Stimulated activated CD8-positive, alpha-beta memory T cell treated with anti-CD3 and anti-CD28 coated beads, Interleukin-7, amount 100 ng/mL, for 48 hours (primary cell): ENCODE data around the gene TSFM.
"Not testable (repeated sequence)": the region's sequence is repeated elsewhere in the genome, so short reads cannot be mapped to it uniquely, and the experiment has no call there.

Experiments
- DNase-seq, 2 donors: peaks; one replicate each; pipeline ENCODE4 v3.0.0-alpha.2; 2020; ENCODE audit warnings: low read depth in 1 of 2; ENCODE audit errors: extremely low read depth in 1 of 2

TSFM gene

DNA sequence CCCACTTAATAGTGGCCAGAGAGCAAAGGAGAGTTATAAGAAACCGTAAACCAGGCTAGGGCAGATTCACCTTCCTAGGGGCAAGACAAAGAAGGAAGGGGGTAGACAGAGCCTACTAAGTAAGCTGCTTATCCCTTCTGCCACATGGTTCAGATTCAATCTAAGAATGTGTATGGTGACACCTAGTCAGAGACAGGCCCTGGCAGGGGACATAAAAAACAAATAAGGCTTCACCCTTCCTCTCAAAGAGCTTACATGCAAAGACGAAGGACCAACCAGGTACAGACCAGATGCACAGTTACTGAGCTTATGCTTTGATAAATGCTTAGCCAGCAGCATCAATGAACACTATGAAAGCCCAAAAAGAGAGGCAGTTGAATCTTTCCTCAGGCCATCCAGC lies 20.1 kb upstream of the TSFM start:
- DNase-seq, result no peak

DNA sequence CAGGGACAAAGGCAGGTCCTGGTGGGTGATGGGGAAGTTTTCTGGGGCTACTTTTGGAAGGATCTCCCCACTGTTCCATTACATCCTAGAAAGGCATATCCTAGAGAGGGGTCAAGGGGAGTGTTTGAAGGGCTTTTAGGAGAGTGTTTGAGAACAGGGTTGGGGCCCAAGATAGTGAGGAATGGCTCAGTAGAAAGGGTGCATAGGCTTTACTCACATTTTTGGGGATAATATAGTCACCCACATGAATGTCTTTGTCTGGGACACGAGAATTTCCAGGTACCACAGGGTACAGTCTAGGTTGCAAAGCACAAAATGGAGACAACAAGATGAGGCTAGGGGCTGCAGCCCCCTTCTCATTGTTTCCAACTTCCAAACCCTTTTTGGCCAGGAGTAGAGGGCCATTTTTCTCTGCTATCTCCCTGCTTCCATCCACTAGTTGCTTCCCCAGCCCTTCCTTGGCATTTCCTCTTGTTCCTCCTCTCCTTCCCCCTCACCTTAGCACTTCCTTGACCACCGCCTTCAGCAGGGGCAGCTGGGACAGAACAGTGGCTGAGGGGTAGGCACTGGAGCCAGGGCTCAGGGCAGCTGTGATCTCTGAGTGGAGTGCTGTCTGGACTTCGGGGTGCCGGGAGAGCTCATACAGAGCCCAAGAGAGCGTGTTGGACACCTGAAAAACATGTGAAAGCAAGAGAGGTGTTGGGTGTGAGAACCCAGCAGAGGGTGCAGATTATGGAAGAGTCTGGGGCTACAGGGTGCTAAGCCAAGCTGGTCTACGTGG lies 18.5 kb upstream of the TSFM start:
- DNase-seq, result no peak

DNA sequence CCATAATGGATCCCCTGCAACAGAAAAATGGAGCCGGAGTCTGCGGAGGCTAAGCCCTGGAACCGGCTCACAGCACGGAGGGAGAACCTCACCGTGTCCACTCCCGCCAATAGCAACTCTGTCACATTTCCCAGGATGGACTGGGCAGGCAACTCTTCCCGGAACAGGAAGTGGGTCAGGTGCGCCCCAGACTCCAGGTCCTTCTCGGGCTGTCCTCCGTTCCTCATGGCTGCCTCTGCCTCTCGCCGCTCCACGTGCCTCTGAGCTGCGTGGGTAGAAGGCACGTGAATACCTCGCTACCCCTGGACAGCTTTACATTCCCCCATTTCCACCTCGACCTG lies 18.0 kb upstream of the TSFM start:
- DNase-seq, result no peak

DNA sequence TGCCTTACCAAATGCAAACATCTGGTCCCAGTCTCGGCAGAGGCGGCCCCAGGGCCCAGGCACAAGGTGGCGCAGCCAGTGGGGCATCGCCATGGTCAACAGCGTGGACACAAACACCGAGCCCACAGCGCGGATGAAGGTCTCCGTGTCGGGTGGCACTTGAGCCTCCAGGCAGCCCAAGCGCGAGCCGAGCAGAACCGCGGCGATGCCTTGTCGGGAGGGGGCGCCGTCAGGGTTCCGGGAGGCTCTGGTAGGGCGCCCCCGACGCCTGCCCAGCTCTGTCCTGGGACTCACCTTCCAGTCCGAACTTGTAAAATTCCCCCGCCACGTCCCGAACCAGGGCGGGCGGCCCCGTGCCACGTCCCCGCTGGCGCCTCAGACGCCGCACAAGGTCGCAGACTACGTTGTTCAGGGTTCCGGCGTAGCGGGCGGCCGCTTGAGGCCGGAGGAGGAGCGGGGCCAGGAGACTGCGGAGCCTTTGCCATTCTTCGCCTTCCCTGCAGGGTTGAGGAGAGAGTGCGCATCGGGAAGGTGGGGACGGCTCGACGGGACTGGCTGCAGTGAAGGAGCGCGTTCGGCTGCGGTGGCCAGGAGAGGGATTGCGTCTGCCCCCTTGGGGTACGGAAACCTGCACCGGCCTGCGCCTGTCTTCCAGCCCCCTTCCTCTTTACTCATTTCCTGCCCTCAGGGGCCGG lies 17.4 kb upstream of the TSFM start:
- no peak for DNase-seq

DNA sequence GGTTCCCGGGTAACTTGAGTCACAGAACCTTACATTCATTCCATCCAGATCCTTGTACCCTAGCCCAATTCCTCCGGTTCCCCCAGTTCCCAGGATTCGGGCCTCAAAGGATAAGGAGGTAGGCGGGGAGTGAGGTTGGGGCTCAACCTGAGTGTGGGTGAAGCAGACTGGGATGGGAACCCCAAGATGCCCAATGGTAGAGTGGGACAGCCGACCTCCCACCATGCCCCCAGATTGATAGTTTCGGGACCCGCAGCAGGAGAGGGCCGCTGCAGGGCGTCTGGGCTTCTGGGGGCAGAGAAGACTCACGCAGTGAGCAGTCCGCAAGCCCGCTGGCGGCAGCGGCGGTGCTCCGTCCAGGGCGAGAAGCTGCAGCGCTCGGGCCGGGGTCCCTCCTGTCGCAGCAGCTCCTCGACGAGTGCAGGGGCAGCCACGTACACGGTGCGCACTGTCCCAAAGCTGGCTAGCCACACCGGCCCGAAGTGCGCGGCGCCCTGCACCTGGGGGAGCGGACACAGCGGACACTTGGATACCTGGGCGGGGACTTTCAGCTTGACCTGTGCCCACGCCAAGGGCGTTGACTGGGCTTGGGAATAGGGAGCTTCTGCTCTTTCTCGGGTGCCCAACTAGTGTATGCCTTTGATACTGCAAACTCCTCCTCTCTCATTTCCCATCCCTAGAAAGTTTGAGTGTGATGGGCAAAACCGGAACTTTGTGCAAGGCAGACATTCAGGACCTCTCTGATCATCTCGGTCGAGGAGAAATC lies 16.7 kb upstream of the TSFM start:
- DNase-seq, result no peak

DNA sequence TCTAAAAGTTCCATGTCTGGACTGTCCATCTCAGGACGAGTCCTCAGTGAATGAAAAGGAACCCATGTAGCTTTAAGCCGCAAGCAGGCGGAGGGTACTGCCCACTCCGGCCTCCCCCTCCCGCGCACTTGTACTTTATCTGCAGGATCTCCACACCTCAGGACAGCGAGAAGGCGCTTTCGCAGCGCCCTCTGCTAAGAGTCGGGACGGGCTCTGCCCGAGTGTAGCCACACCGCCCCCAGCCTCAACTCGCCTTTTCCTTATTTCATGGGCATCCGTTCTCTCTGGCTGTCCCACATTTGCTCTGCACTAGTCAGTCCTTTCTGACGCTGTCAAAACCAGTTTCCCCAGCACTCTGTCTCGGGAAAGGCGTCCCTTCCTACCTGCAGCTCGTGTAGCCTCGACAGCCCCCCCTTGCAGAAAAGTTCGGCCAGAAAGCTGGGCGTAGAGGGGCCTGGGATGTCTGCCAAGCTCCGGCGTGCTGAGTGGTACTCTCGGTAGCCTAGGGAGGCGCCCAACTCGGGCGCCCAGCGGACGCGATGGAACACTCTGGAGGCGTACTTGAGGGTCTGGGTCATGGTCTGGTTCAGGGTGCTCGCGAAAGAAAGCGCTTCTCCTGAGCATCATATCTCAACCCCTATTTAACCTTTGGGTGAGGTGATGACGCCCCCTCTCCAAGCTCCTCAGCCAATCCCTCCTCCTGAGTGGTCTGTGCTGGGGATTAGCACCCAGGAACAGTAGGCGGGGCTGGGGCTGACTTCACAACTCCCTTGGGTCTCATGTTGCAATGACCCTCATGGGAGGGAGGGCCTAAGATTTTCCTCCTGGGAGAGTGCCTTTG lies 15.9 kb upstream of the TSFM start, which contains the start of gene CYP27B1:
TSS of gene CYP27B1 (minus strand) at position 615 of the 841 bp plus-strand sequence. CDS start at position 578, 37 bp downstream.
- no peak for DNase-seq

DNA sequence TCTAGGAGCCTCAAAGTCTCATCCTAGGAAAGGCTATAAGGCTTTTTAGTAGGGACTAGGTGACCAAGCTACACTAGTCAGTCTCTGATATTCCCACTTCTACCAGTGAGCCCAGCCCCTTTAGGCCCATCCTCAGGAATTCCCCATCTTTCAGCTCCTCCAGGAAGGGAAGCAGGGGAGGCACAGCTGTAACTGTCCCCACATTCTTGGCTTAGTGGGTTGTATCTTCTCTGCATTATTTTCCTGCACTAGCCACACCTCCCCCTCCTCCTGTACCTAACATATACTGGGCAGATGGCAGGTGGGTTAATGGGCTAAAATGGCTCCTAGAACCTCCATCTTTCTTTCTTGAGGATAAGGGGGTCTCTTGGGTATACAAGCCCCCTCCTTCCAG lies 15.3 kb upstream of the TSFM start:
- DNase-seq, result no peak

DNA sequence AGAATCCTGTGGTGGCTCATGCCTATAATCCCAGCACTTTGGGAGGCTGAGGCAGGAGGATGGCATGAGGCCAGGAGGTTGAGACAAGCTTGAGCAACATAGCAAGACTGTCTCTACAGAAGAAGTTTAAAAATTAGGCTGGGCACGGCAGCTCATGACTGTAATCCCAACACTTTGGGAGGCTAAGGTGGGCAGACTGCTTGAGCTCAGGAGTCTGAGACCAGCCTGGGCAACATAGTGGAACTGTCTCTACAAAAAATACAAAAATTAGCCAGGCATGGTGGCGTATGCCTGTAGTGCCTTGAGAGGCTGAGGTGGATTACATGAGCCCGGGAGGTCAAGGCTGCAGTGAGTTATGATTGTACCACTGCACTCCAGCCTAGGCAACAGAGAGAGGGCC lies 14.7 kb upstream of the TSFM start:
- DNase-seq, result no peak

DNA sequence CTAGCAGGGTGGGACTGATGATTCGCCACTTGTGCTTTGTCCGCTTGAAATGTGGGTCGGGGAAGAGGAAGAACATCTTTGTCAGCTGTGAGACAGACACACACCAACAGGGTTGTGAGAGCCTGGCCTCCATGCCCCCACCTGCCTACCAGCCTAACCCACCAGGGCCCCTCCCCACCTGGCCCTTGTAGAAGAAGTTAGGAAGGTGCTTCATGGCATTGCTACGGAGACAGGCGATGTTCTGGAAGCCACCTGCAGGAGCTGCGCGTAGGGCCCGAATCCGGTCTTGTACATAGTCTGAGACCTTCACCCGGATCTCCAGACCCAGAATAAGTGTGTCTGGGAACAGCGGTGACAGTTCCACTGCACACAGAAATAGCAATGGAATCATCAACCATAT lies 13.0 kb upstream of the TSFM start:
- no peak for DNase-seq

DNA sequence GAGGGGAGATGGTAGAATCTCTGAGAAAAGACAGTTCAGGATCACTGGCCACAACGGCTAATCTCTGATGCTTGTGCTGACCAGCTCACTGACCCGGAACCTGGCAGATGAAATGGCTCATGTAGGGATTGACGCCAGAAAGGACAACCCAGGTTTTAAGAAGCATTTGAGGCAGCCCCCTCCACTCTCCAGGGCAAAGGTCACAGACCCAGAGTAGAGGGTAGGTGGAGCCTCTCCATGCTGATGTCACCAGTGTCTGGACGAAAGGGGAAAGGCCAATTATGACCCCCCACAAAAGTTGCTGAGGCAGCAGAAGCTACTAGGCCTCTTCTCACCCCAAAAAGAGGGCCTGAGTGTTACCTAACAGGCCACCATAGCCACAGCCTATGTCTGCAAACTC lies 11.9 kb upstream of the TSFM start:
- no peak for DNase-seq

DNA sequence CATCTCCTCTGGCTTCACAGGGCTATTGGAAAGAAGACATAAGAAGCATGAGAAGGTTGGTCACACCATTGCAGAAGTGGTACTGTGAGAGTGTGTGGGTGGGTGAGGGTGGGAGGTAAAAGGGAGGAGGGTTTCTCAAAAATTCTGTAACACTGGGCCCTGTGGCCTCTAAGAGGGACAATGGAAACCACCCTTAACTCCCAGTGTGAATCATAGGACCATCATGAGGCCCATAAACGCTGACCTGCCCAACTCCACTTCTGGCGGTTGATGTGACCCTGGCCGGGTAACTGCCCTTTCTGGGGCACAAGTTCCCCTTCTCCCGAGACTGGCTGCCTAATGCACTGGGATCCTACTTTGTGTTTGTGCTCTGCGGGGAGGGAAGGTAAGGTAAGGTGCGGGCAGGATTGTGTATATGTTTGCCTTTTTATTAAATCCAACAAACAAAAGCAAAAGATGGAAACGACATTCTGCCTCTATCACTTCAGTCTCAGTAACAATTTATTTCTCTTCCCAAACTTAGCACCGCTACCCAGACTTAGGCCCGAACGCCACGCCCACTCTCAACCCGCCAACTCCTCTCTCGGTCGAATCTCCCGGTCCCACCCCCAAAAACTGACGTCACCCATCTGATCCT lies 11.2 kb upstream of the TSFM start:
- peak in 1 of 2 donors; percentile 90 for DNase-seq

DNA sequence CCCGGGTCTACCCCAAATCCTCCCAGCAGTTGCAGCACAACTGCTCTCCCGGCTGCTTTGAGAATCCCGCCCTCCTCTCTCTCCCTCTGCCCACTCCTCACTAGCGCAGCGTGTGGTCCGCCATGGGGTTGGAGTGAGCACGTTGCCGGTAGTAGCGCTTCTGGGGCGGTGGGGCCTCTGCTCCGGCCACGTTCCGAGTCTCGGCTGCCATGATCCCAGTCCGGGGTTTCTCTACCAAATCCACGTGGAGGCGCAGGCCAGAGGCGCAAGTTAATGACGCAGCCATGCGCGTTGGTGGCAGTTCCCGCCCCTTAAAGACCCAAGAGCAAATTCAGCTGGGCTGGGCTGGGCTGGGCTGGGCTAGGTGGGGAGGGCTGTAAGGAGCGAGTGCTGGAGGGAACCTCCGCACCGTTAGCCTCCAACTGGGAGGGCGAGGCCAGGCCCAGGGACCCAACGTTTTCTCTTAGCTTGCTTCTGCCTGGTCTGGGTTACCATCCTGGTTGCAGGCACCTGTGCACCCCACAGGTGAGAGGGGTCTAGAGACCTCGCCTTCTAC lies 10.6 kb upstream of the TSFM start, which contains the start of gene METTL1:
TSS of gene METTL1 (minus strand) at position 233 of the 556 bp plus-strand sequence. CDS start at position 211, 22 bp downstream.
- DNase-seq, result peak; percentile 88 to 93

DNA sequence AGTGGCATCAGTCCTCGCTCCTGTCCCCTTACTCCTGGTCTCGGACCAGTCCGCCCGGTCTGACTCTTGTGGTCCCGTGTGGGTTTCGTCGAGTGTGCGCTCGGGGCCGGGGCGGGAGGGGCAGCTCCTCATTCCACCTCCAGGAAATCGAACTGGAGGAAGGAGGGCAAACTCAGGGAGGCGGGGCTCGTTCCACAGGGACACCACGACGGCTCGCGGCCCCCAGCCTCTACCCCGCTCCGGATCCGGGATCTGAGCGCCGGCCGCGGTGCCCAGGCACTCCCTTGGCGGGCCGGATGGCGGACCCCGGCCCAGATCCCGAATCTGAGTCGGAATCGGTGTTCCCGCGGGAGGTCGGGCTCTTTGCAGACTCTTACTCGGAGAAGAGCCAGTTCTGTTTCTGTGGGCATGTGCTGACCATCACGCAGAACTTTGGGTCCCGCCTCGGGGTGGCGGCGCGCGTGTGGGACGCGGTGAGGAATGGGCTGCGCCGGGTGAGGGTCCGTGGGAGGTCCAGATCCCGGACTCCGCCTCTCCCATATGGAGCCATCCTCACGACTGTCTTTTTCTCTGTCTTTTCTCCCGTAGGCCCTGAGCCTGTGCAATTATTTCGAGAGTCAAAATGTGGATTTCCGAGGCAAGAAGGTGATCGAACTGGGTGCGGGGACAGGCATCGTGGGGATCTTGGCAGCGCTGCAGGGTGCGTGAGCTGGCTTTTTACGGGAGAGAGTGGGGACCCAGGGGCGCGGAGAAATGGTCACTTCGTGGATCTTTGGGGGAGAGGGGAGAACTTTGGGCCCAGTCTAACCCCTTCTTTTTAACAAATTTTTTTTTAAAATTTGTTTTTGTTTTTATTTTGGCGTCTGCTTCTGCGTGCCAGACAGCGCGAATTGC lies 9.9 kb upstream of the TSFM start, which contains the start of gene EEF1AKMT3:
TSS of gene EEF1AKMT3 (plus strand) at position 186 of the 894 bp plus-strand sequence. CDS start at position 297, 111 bp downstream.
- DNase-seq, result no peak

DNA sequence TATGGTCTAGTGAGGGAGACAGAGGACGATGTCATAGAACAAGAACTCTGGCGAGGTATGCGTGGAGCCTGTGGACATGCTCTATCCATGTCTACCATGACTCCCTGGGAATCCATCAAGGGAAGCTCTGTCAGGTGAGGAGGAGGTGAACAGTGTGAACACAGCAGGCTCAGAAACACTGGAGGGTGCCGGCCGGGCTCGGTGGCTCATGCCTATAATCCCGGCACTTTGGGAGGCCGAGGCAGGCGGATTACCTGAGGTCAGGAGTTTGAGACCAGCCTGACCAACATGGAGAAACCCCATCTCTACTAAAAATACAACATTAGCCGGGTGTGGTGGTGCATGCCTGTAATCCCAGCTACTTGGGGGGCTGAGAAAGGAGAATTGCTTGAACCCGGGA lies 8.0 kb upstream of the TSFM start:
- not testable (repeated sequence) for DNase-seq

DNA sequence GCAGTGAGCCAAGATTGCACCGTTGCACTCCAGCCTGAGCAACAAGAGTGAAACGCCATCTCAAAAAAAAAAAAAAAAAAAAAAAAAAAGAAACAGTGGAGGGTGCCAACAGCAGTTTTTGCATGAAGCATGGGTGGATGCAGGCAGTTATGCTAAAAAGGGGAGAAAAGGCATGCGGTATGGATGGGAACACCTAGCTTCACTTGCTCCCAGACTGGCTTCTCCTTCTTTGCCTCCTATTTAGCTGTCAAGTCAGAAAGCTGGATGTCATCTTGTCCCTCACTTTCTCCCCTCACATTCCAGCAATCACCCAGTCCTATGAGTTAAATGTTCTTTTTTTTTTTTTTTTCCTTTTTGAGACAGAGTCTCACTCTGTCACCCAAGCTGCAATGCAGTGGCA lies 7.5 kb upstream of the TSFM start:
- DNase-seq, result no peak

DNA sequence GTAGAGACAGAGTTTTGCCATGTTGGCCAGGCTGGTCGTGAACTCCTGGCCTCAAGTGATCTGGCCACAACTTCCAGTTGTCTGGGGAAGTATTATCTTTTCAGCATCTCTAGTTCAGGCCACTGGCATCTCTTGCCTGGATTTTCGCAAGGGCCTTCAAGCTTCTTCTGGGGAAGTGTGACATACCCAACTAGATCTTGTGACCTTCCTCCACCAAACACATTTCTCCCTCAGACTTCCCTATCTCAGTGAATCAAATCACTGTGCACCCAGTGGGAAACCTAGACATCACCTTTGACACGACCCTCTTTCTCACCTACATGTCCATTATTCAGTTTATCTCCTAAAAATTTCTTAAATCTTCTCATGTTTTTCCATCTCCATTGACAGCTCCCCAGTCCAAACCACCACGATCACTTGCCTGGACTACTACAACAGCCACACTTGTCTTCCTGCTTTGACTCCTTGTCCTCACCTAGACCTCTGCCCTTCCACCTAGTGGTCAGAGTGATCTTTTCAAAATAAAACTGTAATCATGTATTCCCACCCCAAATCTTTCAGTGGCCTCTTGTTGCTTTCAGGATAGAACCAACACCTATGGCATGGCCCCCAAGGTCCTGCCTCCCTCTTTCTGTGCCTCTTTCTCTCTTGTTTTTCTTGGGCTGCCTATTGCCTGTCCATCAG lies 6.9 kb upstream of the TSFM start:
- DNase-seq, result no peak

DNA sequence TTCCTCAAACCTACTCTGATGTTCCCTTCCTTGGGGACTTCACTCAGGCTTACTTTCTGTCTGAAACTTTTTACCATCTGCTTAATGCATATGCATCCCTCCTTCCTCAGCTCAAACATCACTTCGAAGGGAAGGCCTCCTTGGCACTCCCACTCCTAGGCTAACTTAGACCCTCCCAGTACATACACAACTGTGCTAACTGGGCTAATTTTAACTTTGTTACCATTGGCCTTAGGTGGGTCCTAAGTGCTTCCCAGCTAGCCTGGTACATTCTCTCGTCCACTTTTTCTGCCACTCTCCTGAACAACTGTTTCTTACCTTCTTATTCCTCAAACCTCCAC lies 6.4 kb upstream of the TSFM start:
- no peak for DNase-seq

DNA sequence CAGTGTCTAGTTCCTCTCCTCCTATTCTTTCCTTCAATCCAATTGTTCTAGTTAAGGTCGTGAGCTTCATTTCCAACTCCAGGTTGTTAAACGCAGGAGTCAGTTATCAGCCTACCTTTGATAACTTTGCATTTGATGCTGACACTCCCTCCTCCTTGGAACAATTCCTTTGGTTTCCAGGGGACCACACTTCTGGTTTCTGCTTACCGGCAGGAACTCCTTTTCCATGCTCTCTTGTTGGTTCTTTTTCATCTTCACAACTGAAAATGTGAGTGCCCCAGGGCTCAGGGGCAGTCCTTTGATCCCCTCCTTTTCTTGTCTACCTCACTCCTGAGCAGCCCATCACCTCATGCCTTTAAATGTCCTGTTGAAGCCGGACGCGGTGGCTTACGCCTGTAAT lies 5.2 kb upstream of the TSFM start:
- no peak for DNase-seq
